ENCODE data around the gene FLT4. TPM values are rescaled to one million over a fixed set of nuclear protein-coding genes. Genes with fewer than 3 reads are reported as not detected.

The FLT4 gene
- total RNA-seq, 2 donors from 2014 or later = 6.3 to 7.5 TPM

DNA sequence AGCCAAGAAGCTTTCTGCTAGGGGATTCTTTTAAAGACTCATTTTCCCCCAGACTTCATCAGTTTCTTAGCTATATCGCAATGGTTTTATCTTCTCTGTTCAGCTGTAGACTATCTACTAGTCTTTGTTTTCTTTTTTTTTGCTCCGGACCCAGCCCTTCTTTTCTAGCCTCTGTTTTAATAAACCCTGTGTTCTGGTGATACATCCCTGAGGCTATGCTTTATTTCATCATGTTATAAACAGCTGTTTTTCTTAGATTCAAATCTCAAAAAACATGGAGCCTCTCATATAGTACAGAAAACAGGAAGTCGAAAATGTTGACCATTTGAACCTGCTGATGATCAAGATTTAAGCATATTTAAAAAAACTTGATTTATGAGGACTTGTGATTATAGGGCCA is 95.9 kb downstream of the FLT4 start:
- no peaks in the 10 kb centered on the region for H3K27me3 ChIP-seq
- no peak overlapping the region for H3K27ac ChIP-seq
- no peaks in the 10 kb centered on the region for H3K36me3 ChIP-seq (replicated peaks in 1 of 2; ENCODE audit: insufficient read depth in 1 of 2, low read depth in 2 of 2)
- WGBS, 2 donors = 88 to 96% methylated on average over 3 of the region's 3 CpGs
- no peak overlapping the region for H3K4me3 ChIP-seq
- intact Hi-C loops (cut with DNase I) = no loop called here
- ATAC-seq = no peak
- DNase-seq = no peak
- TF ChIP-seq POLR2A (IDR thresholded peaks at IDR 0.05) = no peak
- TF ChIP-seq CTCF (IDR thresholded peaks at IDR 0.05) = no peak
- H3K9me3 ChIP-seq = no peaks in the 10 kb centered on the region
- peaks cover 18% of the 10 kb centered on the region for H3K4me1 ChIP-seq

Other genes with a start within 250 kb of the FLT4 start
- gene CNOT6, start 155.2 kb downstream of the FLT4 start, total RNA-seq = 1 to 10 TPM; 4.0 to 7.5 TPM
- not detected for gene SCGB3A1, start 58.1 kb downstream of the FLT4 start, total RNA-seq
- gene OR2Y1, start 90.5 kb upstream of the FLT4 start, total RNA-seq = not detected
- gene MGAT1, start 153.2 kb upstream of the FLT4 start, total RNA-seq = 10 to 100 TPM; 96.2 to 98.8 TPM
- gene ZFP62, start 211.7 kb upstream of the FLT4 start, total RNA-seq = 10 to 100 TPM; 17.1 to 24.6 TPM
- gene BTNL8, start 249.6 kb upstream of the FLT4 start, total RNA-seq = 1 to 10 TPM in 1 of 2 donors, not detected in 1; 1.0 TPM

Data from body of pancreas (tissue), 4 donors.